WTC11 (cell line): ENCODE results near the gene AMACR. TPM values are rescaled to one million over a fixed set of nuclear protein-coding genes. Genes with fewer than 3 reads are reported as not detected.

Experiments used
- ATAC-seq: fragments of 200-7000 bp; cut with Tn5 transposase; 2 replicates; pipeline ENCODE4 v1.10.0; 2021; ENCODE audit warnings: mild to moderate bottlenecking, moderate library complexity
- CTCF ChIA-PET: fragments of 300-600 bp; sonication (Branson Sonifier 250); formaldehyde crosslinking; loops from one replicate; lab custom pipeline; 2021; ENCODE audit warnings: antibody characterized with exemption; lab: Charles Lee
- POLR2A ChIA-PET: fragments of 350-600 bp; sonication (Branson Sonifier 250); formaldehyde crosslinking; loops from one replicate; lab custom pipeline; 2021; ENCODE audit warnings: antibody characterized with exemption; lab: Charles Lee
- DNase-seq: peaks from one replicate; pipeline ENCODE4 v3.0.0; 2021; ENCODE audit warnings: low spot score
- H3K27ac Mint-ChIP-seq: 2 replicates; pipeline ENCODE4 v1.8.0; 2021; ENCODE audit warnings: mixed read lengths
- H3K27me3 Mint-ChIP-seq: 2 replicates; pipeline ENCODE4 v1.8.0; 2021; ENCODE audit warnings: low read depth, mild to moderate bottlenecking, moderate library complexity, mixed read lengths
- H3K36me3 Mint-ChIP-seq: 2 replicates; pipeline ENCODE4 v1.8.0; 2021; ENCODE audit warnings: mixed read lengths
- H3K4me1 Mint-ChIP-seq: 2 replicates; pipeline ENCODE4 v1.8.0; 2022; ENCODE audit warnings: mixed read lengths
- H3K4me3 Mint-ChIP-seq: 2 replicates; pipeline ENCODE4 v1.8.0; 2021; ENCODE audit warnings: mild to moderate bottlenecking, moderate library complexity, mixed read lengths
- H3K9me3 Mint-ChIP-seq: 2 replicates; pipeline ENCODE4 v1.8.0; 2021; ENCODE audit warnings: mixed read lengths
- ATF2 ChIP-seq: sonication (generic); formaldehyde crosslinking; IDR thresholded peaks from 2 replicates; pipeline ENCODE4 v1.8.1; 2022; ENCODE audit warnings: low read depth, missing genetic modification reagents, borderline replicate concordance
- CREM ChIP-seq: sonication (generic); formaldehyde crosslinking; IDR thresholded peaks from 2 replicates; pipeline ENCODE4 v1.8.1; 2022; ENCODE audit warnings: mild to moderate bottlenecking, missing genetic modification reagents, moderate library complexity
- E2F5 ChIP-seq: sonication (generic); formaldehyde crosslinking; IDR thresholded peaks from 2 replicates; pipeline ENCODE4 v1.8.1; 2022; ENCODE audit warnings: mild to moderate bottlenecking, moderate library complexity, missing genetic modification reagents
- ESRRA ChIP-seq: sonication (generic); formaldehyde crosslinking; IDR thresholded peaks from 2 replicates; pipeline ENCODE4 v1.8.1; 2022; ENCODE audit warnings: mild to moderate bottlenecking, missing genetic modification reagents, borderline replicate concordance
- HMGA2 ChIP-seq: fragments of 250-450 bp; sonication (Bioruptor Pico); IDR thresholded peaks from 2 replicates; pipeline ENCODE4 v1.4.0; 2021; ENCODE audit warnings: mild to moderate bottlenecking, moderate library complexity
- MLX ChIP-seq: sonication (generic); formaldehyde crosslinking; IDR thresholded peaks from 2 replicates; pipeline ENCODE4 v1.8.1; 2023; ENCODE audit warnings: mild to moderate bottlenecking, missing genetic modification reagents, moderate library complexity
- NR2C2 ChIP-seq: sonication (generic); formaldehyde crosslinking; IDR thresholded peaks from 2 replicates; pipeline ENCODE4 v1.8.0; 2022; ENCODE audit warnings: mild to moderate bottlenecking, missing genetic modification reagents
- SOX15 ChIP-seq: fragments of 250-450 bp; sonication (Bioruptor Pico); IDR thresholded peaks from 2 replicates; pipeline ENCODE4 v1.9.0; 2021; ENCODE audit warnings: mild to moderate bottlenecking
- SP1 ChIP-seq: sonication (generic); formaldehyde crosslinking; conservative IDR thresholded peaks from 2 replicates; pipeline ENCODE4 v1.8.1; 2022; ENCODE audit warnings: missing genetic modification reagents
- STAT6 ChIP-seq: sonication (generic); formaldehyde crosslinking; conservative IDR thresholded peaks from 2 replicates; pipeline ENCODE4 v1.8.1; 2023; ENCODE audit warnings: mild to moderate bottlenecking, low read depth, missing genetic modification reagents, moderate library complexity
- TCF7 ChIP-seq: sonication (generic); formaldehyde crosslinking; IDR thresholded peaks from 2 replicates; pipeline ENCODE4 v1.8.0; 2022; ENCODE audit warnings: mild to moderate bottlenecking, low read depth, missing genetic modification reagents, moderate library complexity
- total RNA-seq: library from RNA; stranded (reverse); gene quantifications from 3 replicates; pipeline ENCODE4 v1.2.3, GENCODE V29; 2021
- TF ChIP-seq, protein P1 (sequence below): sonication (generic); formaldehyde crosslinking; IDR thresholded peaks from 2 replicates; pipeline ENCODE4 v1.8.1; 2023; ENCODE audit warnings: mild to moderate bottlenecking, moderate library complexity, missing genetic modification reagents

The AMACR gene
- total RNA-seq, 1 experiment from 2014 or later, result 11.9 TPM

GRCh38 chr5:34039398-34040157 is 31.7 kb upstream of the AMACR start:
- Mint-ChIP-seq H3K9me3 (0 out of 2 replicates have a peak, but pooled peaks cover 3% of the 10 kb centered on the region), H3K36me3 (no peaks in the 10 kb centered on the region), H3K4me3 (no peak overlapping the region)
- ATAC-seq, result peak; percentile 30
- ChIA-PET POLR2A (no interaction called here), CTCF (no interaction called here)
- TF ChIP-seq CREM (CRISPR knock-in tag) (no peak), STAT6 (CRISPR knock-in tag) (no peak), TCF7 (CRISPR knock-in tag) (no peak), ESRRA (CRISPR knock-in tag) (no peak), MLX (CRISPR knock-in tag) (no peak), SP1 (no peak), E2F5 (CRISPR knock-in tag) (no peak), ATF2 (CRISPR knock-in tag) (no peak), SOX15 (no peak)
- TF ChIP-seq, all 79 proteins: peak for 0
- no peak for DNase-seq
- Mint-ChIP-seq H3K4me1 (peaks cover 23% of the 10 kb centered on the region), H3K27me3 (peaks cover 3% of the 10 kb centered on the region; the same call in 1 of the 2 replicates), H3K27ac (0 out of 2 replicates have a peak overlapping the region, but pooled peaks have one; percentile 69)

- no peak overlapping the region for H3K27ac Mint-ChIP-seq
- H3K27me3 Mint-ChIP-seq, result peaks cover 3% of the 10 kb centered on the region; the same call in 1 of the 2 replicates
- ChIA-PET CTCF (no interaction called here), POLR2A (interaction anchor here (0.6 kb wide), 1 partner anchor 41 kb away, joined by 3 read pairs; no protein-coding TSS in a partner anchor)
- no peaks in the 10 kb centered on the region for H3K36me3 Mint-ChIP-seq
- ATAC-seq (no peak), DNase-seq (no peak)
- H3K4me3 Mint-ChIP-seq, result no peak overlapping the region
- H3K4me1 Mint-ChIP-seq, result peaks cover 23% of the 10 kb centered on the region
- TF ChIP-seq HMGA2 (CRISPR knock-in tag) (no peak), ATF2 (CRISPR knock-in tag) (no peak), NR2C2 (CRISPR knock-in tag) (no peak)
- TF ChIP-seq, protein P1, sequence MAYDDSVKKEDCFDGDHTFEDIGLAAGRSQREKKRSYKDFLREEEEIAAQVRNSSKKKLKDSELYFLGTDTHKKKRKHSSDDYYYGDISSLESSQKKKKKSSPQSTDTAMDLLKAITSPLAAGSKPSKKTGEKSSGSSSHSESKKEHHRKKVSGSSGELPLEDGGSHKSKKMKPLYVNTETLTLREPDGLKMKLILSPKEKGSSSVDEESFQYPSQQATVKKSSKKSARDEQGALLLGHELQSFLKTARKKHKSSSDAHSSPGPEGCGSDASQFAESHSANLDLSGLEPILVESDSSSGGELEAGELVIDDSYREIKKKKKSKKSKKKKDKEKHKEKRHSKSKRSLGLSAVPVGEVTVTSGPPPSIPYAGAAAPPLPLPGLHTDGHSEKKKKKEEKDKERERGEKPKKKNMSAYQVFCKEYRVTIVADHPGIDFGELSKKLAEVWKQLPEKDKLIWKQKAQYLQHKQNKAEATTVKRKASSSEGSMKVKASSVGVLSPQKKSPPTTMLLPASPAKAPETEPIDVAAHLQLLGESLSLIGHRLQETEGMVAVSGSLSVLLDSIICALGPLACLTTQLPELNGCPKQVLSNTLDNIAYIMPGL, result no peak
- 0 out of 2 replicates have a peak, but pooled peaks cover 3% of the 10 kb centered on the region for H3K9me3 Mint-ChIP-seq
Measured at GRCh38 chr5:34038838-34039237, 31.0 kb upstream of the AMACR start.
